Measurements from ENCODE around the gene SLC25A45.
A peak's percentile ranks its signal among the peaks of the same experiment; 100 is the strongest.

DNA sequence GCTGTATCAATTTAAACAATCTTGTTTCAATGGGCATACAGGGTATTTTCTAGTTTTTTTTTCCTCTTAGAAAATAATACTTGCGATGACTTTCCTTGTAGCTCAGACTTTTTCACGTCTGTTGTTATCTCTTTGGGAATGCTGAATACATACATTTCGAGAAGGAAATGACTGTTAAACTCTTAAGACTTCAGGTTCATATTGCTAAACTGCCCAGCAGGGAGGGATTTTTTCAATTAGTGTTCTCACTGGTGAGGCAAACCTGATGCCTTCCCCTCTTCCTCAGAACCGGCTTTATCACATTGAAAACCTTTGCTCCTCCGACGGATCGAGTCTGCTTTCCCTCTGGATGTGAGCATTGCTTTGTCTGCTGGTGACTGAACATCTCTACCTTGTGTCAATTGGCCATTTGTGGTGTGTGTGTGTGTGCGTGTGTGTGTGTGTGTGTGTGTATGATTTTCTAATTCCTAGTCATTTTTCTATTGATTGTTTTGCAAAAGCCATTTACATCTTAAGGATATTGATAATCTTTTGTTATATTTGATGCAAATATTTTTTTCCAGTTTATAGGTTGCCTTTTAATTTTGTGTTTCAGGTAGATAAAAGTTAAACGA, 46.7 kb upstream of the SLC25A45 start:
- TF ChIP-seq CTCF (IDR thresholded peaks at IDR 0.05), result no peak
- peak in 1 of 2 donors; percentile 35 for TF ChIP-seq POLR2A (IDR thresholded peaks at IDR 0.05)

All from uterus (tissue), 2 donors.